Activated effector memory CD4-positive, alpha-beta T cell treated with Interleukin-2 at 50 U/mL for 16 hours (primary cell): ENCODE measurements around the gene C3orf22.

Experiments used
- DNase-seq: peaks from one replicate; pipeline ENCODE4 v3.0.0-alpha.2; 2020

Gene C3orf22

GRCh38 chr3:126526668-126527005 lies 32.1 kb downstream of the C3orf22 start:
- DNase-seq = no peak

DNA sequence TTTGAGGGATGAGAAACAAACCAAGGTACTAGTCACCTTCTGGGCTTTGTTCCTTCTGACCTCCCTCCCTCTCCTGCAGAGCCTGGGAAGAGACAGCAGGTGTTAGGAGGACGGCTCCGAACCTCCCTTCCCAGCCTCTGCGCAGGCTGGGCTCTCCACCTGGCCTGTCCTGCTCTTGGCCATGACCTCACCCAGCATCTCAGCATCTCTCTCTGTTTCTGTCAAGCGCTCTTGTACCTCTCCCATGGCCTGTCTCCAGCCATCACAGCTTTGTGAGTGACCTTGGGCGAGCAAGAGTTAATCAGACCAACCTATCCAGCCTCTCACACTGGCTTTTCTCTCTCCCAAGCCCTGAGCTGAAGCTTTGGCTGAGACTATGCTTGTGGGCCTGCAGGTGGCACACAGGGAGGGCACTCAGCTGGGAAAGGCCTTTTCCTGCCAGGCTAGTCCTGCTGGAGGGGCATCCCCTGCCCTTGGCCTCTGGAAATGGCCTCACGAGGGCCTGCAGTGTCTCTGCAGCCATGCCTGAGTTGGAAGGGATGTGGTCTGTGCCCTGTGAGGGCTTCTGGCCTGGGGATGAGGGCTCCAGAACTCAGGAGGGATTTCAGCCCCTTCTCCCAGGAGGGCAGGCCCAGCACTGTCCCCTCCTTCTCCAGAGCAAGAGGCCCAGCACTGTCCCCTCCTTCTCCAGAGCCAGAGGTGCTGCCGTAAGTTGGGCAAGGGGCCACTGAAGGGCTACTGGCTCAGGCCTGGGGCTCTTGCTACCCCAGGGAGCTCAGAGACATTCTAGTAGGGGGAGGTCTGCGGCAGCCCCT lies 32.7 kb downstream of the C3orf22 start:
- DNase-seq = no peak

DNA sequence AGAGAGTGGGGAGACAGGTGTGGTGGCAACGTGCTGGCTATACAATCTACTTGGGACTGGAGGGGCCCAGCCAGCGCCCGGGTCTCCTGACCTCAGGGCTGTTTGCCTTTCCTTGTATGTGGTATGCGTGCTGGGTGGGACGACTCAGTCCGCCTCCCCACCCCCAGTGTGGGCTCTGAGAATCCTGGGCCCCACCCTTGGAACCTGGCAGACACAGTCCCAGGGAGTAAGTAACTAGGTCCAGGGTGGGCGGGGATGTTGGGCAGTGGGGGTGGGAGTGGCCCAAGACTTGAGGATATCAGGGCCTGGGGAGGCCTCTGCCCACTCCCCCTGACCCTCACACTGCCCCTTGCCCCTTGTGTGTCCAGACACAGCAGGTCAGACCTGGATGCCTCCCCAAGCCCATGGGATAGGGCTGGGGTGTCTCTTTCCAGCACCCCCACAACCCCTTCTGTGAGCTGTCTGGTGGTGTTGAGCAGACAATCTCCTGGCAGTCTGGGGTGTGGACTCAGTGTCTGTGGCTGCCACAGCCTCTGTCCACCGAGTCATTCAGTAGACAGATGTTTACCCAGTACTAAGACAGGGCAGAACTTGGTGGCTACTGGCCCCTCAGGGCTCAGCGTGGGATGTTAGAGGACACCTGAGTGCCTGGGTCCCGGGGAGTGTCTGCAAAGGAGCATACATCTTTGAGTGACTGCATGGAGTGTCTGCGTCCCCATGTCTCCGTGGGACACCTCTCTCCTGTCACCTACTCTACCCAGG lies 33.5 kb downstream of the C3orf22 start:
- no peak for DNase-seq

DNA sequence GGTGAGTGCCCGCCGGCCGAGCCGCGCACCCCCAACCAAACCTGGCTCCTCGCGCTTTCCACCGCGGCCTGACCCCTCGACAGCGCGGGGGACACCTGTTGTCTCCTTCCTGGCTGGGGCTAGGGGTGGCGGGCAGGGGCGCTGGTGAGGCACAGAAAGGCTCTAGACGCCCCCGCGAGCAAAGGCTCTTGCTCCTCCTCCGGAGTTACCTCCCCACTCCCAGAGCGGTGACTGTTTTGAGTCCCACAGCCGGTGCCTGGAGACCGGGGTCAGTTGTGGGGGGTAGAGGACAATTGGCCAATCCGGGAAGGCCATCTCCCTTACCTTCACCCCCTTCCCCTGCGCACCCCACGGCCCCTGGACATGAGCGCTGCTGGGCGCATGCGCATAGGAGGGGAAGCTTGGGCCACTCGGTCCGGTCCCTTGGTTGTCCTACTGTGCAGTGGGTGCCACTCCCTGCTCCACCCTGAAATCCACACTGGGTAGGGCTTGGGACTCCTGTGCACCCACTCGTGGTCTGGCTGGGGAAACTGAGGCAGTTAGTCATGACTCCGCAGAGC lies 34.2 kb downstream of the C3orf22 start:
- DNase-seq = no peak

DNA sequence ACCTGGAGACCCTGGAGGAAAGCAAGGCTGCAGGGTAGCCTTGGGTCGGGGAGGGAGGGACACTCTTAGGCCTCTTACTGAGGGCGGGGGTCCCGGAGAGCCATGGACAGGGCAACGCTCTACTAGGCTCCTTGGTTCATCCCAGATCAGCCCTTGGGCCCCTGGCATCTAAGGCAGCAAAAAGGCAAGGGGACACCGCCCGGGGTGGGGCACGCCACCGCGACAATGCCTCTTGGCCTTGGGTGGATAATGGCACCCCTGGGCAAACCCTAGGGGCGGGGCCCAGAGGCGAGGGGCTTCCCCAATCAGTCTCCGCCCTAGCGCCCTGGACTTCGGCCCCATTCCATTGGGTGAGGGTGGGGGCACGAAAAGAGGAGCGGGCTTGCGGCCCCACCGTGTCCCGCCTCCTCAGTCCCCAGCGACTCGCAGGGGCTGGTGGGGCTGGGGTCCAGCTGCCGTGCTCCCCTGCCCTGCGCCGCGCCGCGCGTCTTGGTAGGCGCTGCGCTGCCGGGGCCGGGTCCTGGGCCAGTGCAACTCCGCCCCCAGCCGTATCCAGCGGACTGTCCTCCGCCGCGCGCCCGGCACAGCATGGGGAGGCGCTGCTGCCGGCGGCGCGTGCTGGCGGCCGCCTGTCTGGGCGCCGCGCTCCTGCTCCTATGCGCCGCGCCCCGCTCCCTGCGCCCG lies 34.8 kb downstream of the C3orf22 start, which contains the start of gene CHST13:
CHST13 (plus strand) TSS at position 411 of the 684 bp plus-strand sequence; CDS start at position 589, 178 bp downstream.
- DNase-seq = no peak

DNA sequence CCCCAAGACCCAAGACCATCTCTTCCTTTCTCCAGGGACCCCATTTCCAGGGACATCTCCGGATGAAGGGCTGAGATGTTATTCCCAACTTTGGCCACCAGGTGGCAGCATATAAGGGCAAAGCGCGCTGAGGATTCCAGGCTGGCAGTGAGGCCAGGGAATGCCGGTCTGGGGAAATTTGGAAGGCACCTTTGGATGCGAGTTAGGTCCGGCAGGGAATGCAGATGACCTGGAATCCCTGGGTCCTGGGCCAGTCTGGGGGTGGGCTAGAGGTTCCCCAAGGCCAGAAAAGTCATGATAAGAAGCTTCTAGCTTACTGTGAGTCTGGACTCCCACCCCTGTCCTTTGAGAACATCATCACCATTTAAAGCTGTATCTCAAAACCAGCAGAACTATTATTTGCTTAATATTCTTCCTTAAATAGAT lies 36.4 kb downstream of the C3orf22 start:
- peak; percentile 15 for DNase-seq

DNA sequence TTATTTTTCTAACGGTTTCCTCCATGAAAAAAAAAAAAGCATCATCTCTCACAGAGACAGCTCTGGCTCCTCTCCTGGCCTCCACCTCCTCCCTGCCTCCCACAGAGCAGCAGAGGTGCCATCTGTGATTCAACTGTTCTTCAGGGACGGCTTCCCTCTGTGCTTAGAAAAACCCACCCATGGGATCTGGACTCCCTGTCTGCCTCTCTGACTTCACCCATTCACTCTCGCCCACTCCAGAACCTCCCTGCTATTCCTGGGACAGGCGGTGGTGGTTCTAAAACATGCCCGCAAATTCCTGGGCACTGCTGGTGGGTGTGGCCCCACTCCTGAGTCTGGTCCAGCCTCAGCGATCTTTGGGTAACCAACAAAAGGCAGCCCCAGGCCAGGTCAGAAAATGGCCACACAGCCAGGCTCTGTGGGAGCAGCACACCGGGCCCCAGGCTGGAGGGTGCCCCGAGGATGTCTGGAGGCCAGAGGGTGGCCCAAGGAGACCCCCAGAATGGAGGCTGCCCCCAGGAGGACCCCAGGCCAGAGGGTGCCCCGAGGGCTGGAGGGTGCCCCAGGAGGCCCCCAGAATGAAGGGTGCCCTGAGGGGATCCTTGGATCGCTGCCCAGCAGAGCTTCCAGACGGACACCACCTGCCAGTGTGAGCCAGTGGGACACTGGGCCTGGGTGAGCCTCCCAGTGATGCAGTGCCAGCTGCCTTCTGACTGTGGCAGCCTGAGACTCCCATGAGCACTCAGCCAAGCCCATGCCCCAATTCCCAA lies 37.4 kb downstream of the C3orf22 start:
- DNase-seq = no peak

DNA sequence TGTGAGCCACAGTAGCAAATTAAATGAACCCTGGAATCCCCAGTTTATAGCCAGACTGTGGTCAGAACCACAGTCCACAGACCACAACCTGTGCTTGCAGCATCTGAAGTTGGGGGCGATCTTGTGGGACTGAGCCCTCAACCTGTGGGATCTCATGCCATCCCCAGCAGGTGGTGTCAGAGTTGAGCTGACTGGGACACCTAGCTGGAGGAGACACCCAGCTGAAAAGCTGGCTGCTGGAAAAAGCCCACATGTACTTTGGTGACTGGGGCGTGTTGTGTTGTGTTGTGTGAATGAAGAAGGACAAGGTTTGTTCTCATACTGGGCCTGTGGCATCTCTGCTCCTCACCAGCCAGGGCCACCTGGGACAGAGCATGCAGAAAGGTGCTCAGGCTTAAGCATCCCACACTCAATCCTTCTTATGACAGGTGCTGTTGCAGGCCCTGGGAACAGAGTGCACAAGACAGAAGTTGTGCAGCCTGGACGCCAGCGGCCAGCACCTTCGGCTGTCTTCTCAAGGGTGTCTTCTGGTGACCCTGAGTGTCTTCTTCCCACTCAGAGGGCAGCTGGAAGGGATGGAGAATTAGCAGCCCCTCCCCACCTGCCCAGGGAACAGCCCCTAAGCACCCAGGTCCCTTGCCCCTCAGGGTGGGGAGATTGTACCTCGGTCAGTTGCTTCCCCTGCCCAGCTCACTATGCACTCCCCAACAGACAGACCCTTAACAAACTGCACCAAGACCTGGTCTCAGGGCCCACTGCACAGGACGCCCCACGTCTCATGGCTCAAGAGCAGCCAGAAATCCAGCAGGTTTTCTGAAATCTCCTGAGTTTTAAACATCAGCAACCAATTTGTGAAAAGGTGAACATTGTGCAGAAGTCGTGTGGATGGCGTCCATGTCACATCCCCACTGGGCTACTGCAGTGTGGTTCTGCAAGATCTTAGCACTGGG lies 39.0 kb downstream of the C3orf22 start:
- no peak for DNase-seq

DNA sequence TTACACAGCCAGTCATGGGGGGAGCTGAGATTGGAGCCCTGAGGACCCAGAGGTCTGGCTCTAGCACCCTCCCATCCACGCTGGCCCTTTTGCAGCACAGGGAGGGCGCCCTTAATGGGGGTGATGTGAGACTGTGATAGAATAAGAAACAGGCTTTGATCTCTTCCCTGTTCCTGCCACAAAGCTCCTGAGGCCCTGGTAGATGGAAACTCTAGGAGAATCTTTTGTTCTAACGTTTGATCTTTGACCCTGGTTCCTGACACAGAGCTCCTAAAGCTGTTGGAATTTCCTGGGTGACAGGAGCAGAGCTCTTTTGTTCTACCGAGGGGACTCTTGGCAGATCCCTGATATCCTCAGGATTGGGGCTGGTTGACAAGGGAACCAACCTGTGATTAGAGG lies 40.0 kb downstream of the C3orf22 start:
- no peak for DNase-seq

DNA sequence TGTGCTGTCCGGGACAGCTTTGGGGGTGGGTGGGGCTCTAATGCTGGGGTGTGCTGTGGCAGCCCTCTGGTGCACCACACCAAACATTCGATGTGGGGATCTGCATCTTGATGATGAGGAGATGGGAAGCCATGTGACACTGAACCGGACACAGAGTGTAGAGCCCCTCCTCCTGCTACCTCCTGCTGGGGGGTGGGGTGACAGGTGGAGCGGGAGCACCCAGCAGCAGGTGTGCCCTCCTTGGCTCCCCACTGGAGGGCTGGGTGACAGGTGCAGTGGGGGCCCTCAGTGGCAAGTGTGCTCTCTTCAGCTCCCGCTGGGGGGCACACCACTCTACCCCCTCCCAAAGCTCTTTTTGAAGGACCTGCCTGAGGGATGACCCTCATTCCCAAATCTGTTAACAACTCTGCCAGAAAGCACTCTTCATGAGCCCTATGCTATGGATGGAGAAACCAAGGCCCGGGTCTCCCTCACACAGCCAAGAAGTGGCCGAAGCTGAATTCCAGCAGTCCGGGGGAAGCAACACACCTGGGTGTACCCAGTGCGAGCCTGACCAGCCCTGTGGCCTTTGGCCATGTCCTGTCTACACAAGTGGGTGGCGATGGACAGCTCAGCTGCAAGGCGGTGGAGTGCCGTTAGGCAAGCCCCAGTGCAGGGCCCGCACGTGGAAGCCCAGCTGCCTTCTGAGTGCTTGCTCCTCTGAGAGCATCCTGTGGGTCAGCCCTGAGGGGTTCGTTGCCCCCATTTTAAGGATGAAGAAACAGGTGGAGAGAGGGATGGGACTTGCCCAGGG lies 40.5 kb downstream of the C3orf22 start:
- no peak for DNase-seq

GRCh38 chr3:126517291-126517951 lies 41.3 kb downstream of the C3orf22 start, which contains the start of gene UROC1:
Gene UROC1, minus strand, starts transcription at chr3:126517773. Its CDS starts 54 bp downstream, at chr3:126517719.
- DNase-seq = no peak

GRCh38 chr3:126516936-126517290 lies 41.8 kb downstream of the C3orf22 start:
- DNase-seq = no peak

GRCh38 chr3:126516152-126516935 lies 42.4 kb downstream of the C3orf22 start:
- no peak for DNase-seq

DNA sequence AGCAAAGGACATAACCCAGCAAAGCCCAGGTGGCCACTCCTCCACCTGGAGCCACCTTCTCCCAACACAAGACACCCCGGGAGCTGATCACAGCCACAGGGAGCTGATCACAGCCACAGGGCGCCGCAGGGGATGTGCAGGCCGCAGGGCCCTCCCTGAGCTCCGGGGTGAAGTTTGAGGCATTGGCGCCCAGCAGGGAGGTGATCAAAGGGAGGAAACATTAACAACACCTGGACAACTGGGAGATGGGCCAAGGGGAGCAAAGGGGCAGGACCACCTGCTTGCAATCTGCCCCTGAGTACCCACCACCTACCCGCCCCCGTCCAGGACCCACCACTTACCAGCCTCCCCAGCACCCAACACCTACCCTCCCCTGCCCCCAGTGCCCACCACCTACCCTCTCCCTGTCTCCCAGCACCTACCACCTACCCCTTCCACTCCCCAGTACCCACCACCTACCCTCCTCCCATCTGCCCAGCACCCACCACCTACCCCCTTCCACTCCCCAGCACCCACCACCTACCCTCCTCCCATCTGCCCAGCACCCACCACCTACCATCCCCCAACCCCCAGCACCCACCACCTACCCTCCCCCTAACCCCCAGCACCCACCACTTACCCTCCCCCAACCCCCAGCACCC lies 43.5 kb downstream of the C3orf22 start:
- DNase-seq = no peak

- DNase-seq = no peak
Observed at GRCh38 chr3:126514161-126514560, 44.6 kb downstream of the C3orf22 start.

DNA sequence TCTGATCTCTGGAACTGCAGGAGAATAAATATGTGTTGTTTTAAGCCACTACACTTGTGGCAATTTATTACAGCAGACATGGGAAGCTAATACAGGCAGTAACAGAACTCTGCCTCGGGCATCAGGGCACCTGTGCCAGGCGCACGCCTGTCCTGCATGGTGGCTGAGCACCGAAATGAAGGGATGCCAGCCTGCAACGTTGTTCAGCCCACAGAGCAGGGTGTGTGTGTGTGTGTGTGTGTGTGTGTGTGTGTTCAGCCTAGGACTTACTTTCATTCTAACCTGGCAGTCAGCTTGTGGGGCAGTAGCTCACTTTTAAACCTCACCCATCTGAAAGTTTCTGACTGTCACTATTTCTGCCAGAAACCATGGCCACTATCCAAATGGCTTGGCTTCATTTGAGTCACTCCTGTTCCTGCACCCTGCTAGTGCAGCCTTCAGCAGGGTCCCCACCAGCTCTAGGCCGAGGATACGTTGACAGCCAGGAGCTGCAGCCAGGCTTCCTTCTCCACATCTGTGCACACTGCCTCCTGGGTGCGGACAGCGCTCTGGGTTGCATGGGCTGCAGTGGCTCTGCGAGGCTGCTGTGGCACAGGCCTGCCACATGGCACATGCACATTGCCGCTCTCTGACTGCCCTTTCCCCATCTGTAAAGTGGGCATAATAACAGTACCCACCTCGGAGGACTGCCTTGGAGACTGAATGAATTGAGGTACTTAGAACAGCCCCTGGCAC lies 45.6 kb downstream of the C3orf22 start:
- DNase-seq = no peak

- no peak for DNase-seq
Observed at GRCh38 chr3:126512026-126512425, 46.7 kb downstream of the C3orf22 start.

DNA sequence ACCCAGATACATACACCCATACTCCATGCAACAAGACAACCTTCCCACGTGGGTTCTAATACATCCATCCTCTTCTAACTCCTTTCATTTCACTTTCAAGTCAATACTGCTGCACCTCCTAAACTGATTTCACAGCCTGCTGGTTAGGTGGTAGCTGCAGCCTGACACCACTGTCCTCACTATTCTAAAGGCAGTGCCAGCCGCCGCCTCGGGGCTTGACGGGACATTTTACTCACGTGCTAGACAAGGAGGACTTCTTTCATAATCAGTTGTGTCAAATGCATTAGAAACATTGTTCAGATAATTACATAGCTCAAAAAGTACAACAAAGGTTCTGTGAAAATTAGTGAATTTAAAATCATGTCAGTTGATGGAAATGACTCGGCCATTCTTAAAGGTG lies 47.4 kb downstream of the C3orf22 start:
- DNase-seq = no peak
